GM21390 (cell line): ENCODE measurements around the gene KY.

Source experiments
- ATAC-seq: cut with Tn5 transposase; IDR thresholded peaks from one replicate; pipeline ENCODE4 v1.9.1; 2021; ENCODE audit not compliant: unreplicated experiment

The KY gene

GRCh38 chr3:134650431-134651346, at the start of gene KY:
Gene KY, minus strand, starts transcription at chr3:134651022. Its CDS starts 62 bp downstream, at chr3:134650960.
- ATAC-seq, result no peak

- ATAC-seq, result no peak
These were observed 48.9 kb upstream of the KY start for GRCh38 chr3:134699721-134700120.

- ATAC-seq, result no peak
These were observed 48.4 kb upstream of the KY start for GRCh38 chr3:134699141-134699711.

- ATAC-seq, result no peak
These were observed 47.2 kb upstream of the KY start for GRCh38 chr3:134697830-134698689.

GRCh38 chr3:134696155-134696554, 45.3 kb upstream of the KY start:
- ATAC-seq, result no peak

GRCh38 chr3:134694946-134695543, 44.2 kb upstream of the KY start:
- ATAC-seq, result no peak

- no peak for ATAC-seq
These were observed 43.6 kb upstream of the KY start for GRCh38 chr3:134694466-134694865.

- ATAC-seq, result no peak
These were observed 43.0 kb upstream of the KY start for GRCh38 chr3:134693804-134694203.

- no peak for ATAC-seq
These were observed 42.4 kb upstream of the KY start for GRCh38 chr3:134693226-134693625.

GRCh38 chr3:134690226-134690625, 39.4 kb upstream of the KY start:
- no peak for ATAC-seq

- ATAC-seq, result no peak
These were observed 36.8 kb upstream of the KY start for GRCh38 chr3:134687642-134688041.

GRCh38 chr3:134685929-134686802, 35.3 kb upstream of the KY start:
- ATAC-seq, result no peak

GRCh38 chr3:134682196-134682880, 31.5 kb upstream of the KY start:
- no peak for ATAC-seq

GRCh38 chr3:134681522-134681900, 30.7 kb upstream of the KY start:
- no peak for ATAC-seq

- no peak for ATAC-seq
These were observed 30.1 kb upstream of the KY start for GRCh38 chr3:134680796-134681521.

- no peak for ATAC-seq
These were observed 27.1 kb upstream of the KY start for GRCh38 chr3:134677987-134678308.

- ATAC-seq, result no peak
These were observed 26.6 kb upstream of the KY start for GRCh38 chr3:134677196-134677986.

- ATAC-seq, result no peak
These were observed 25.0 kb upstream of the KY start for GRCh38 chr3:134675726-134676256.
